ENCODE data around the gene SCO2. TPM values are rescaled to one million over a fixed set of nuclear protein-coding genes. Genes with fewer than 3 reads are reported as not detected.

SCO2 gene
- total RNA-seq, 1 experiment from 2014 or later = 3.0 TPM

- ChIA-PET CTCF (interaction anchor here (0.6 kb wide), 1 partner anchor 21 kb away, joined by 7 read pairs; no protein-coding TSS in a partner anchor), POLR2A (ENCODE audit: unreplicated experiment) (no interaction called here)
- Histone ChIP-seq H3K79me2 (ENCODE audit: low read depth) (no peaks in the 10 kb centered on the region), H2AFZ (no peak overlapping the region), H3K4me3 (no peak overlapping the region), H3F3A (ENCODE audit: insufficient read depth, low read depth) (peaks cover 3% of the 10 kb centered on the region; the same call in 1 of the 2 replicates), H3K9me3 (ENCODE audit: insufficient read depth, low read depth) (no peaks in the 10 kb centered on the region), H3K4me2 (no peak overlapping the region), H3K27ac (no peak overlapping the region), H3K4me1 (replicated peaks; ENCODE audit: insufficient read depth) (peaks cover 11% of the 10 kb centered on the region), H3K27me3 (ENCODE audit: insufficient read depth, low read depth) (no peaks in the 10 kb centered on the region), H3K36me3 (ENCODE audit: low read depth) (no peaks in the 10 kb centered on the region), H3K9me2 (ENCODE audit: insufficient read depth) (no peaks in the 10 kb centered on the region), H4K20me1 (ENCODE audit: insufficient read depth) (no peaks in the 10 kb centered on the region)
- TF ChIP-seq EZH2 (IDR thresholded peaks at IDR 0.05; ENCODE audit: low read depth) = no peak
- intact Hi-C loops (cut with micrococcal nuclease; ENCODE audit: unreplicated experiment) = no loop called here
- no peak for DNase-seq
- BruUV-seq (replicated peaks) = no TSS peak
Measured at GRCh38 chr22:50550395-50550794, 25.0 kb upstream of the SCO2 start.

- Histone ChIP-seq H3K4me1 (replicated peaks; ENCODE audit: insufficient read depth) (peaks cover 23% of the 10 kb centered on the region), H3K9me2 (ENCODE audit: insufficient read depth) (no peaks in the 10 kb centered on the region), H3K9me3 (ENCODE audit: insufficient read depth, low read depth) (no peaks in the 10 kb centered on the region), H3K36me3 (ENCODE audit: low read depth) (no peaks in the 10 kb centered on the region), H3K79me2 (ENCODE audit: low read depth) (no peaks in the 10 kb centered on the region), H3K4me2 (no peak overlapping the region), H4K20me1 (ENCODE audit: insufficient read depth) (no peaks in the 10 kb centered on the region), H3K27ac (no peak overlapping the region), H3K27me3 (ENCODE audit: insufficient read depth, low read depth) (no peaks in the 10 kb centered on the region), H3K4me3 (no peak overlapping the region), H2AFZ (no peak overlapping the region), H3F3A (ENCODE audit: insufficient read depth, low read depth) (peaks cover 15% of the 10 kb centered on the region; the same call in 1 of the 2 replicates)
- no peak for TF ChIP-seq EZH2 (IDR thresholded peaks at IDR 0.05; ENCODE audit: low read depth)
- no peak for TF ChIP-seq CTCF (conservative IDR thresholded peaks at IDR 0.05)
- ChIA-PET POLR2A (ENCODE audit: unreplicated experiment) (no interaction called here), CTCF (no interaction called here)
- intact Hi-C loops (cut with micrococcal nuclease; ENCODE audit: unreplicated experiment) = no loop called here
- BruUV-seq (replicated peaks) = no TSS peak
- no peak for DNase-seq
Measured at GRCh38 chr22:50548921-50549790, 23.8 kb upstream of the SCO2 start.

- POLR2A ChIA-PET (ENCODE audit: unreplicated experiment) = no interaction called here
- CTCF ChIA-PET = interaction anchor here (0.6 kb wide), 1 partner anchor 581 kb away, joined by 5 read pairs; no protein-coding TSS in a partner anchor
- no peak overlapping the region for H3K4me2 ChIP-seq
- H3K9me3 ChIP-seq (ENCODE audit: insufficient read depth, low read depth) = no peaks in the 10 kb centered on the region
- no peak overlapping the region for H3K4me3 ChIP-seq
- H3K27ac ChIP-seq = no peak overlapping the region
- peaks cover 24% of the 10 kb centered on the region for H3F3A ChIP-seq (ENCODE audit: insufficient read depth, low read depth)
- TF ChIP-seq EZH2 (IDR thresholded peaks at IDR 0.05; ENCODE audit: low read depth) = no peak
- H2AFZ ChIP-seq = no peak overlapping the region
- BruUV-seq (replicated peaks) = no TSS peak
- intact Hi-C loops (cut with micrococcal nuclease; ENCODE audit: unreplicated experiment) = no loop called here
- no peaks in the 10 kb centered on the region for H3K79me2 ChIP-seq (ENCODE audit: low read depth)
- peaks cover 32% of the 10 kb centered on the region for H3K4me1 ChIP-seq (replicated peaks; ENCODE audit: insufficient read depth)
- H4K20me1 ChIP-seq (ENCODE audit: insufficient read depth) = no peaks in the 10 kb centered on the region
- no peaks in the 10 kb centered on the region for H3K27me3 ChIP-seq (ENCODE audit: insufficient read depth, low read depth)
- H3K36me3 ChIP-seq (ENCODE audit: low read depth) = no peaks in the 10 kb centered on the region
- DNase-seq = no peak
- no peaks in the 10 kb centered on the region for H3K9me2 ChIP-seq (ENCODE audit: insufficient read depth)
Measured at GRCh38 chr22:50548040-50548920, 22.9 kb upstream of the SCO2 start.
